ENCODE results near the gene FXYD3.

- TF ChIP-seq, protein P1, sequence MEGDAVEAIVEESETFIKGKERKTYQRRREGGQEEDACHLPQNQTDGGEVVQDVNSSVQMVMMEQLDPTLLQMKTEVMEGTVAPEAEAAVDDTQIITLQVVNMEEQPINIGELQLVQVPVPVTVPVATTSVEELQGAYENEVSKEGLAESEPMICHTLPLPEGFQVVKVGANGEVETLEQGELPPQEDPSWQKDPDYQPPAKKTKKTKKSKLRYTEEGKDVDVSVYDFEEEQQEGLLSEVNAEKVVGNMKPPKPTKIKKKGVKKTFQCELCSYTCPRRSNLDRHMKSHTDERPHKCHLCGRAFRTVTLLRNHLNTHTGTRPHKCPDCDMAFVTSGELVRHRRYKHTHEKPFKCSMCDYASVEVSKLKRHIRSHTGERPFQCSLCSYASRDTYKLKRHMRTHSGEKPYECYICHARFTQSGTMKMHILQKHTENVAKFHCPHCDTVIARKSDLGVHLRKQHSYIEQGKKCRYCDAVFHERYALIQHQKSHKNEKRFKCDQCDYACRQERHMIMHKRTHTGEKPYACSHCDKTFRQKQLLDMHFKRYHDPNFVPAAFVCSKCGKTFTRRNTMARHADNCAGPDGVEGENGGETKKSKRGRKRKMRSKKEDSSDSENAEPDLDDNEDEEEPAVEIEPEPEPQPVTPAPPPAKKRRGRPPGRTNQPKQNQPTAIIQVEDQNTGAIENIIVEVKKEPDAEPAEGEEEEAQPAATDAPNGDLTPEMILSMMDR (IDR thresholded peaks at IDR 0.05): no peak
- TF ChIP-seq EZH2 (IDR thresholded peaks at IDR 0.05): no peak
- no peak for TF ChIP-seq EZH2phosphoT487 (IDR thresholded peaks at IDR 0.05)
Observed at GRCh38 chr19:35150445-35150844, 34.8 kb downstream of the FXYD3 start.
